Activated CD4-positive, alpha-beta T cell treated with anti-CD3 and anti-CD28 coated beads, Interleukin-2, Interleukin-4, amounts not matched to agents 100 ng/mL and 50 ng/mL, durations not matched to agents 16 hours and 8 hours (primary cell): ENCODE results near the gene PRKCSH.
A peak's percentile ranks its signal among the peaks of the same experiment; 100 is the strongest.

Experiments used
- DNase-seq: peaks from one replicate; pipeline ENCODE4 v3.0.0-alpha.2; 2020; ENCODE audit warnings: low spot score

Gene PRKCSH

GRCh38 chr19:11478167-11479089 is 43.0 kb downstream of the PRKCSH start:
- DNase-seq, result no peak

- peak; percentile 29 for DNase-seq
These were observed 43.9 kb downstream of the PRKCSH start for GRCh38 chr19:11479090-11479897.

- no peak for DNase-seq
These were observed 44.7 kb downstream of the PRKCSH start for GRCh38 chr19:11479898-11480714.

- DNase-seq, result no peak
These were observed 45.5 kb downstream of the PRKCSH start, which contains the start of gene ELAVL3 for GRCh38 chr19:11480715-11481533. ELAVL3 (minus strand) TSS chr19:11481046; CDS start chr19:11480608, 438 bp downstream.

GRCh38 chr19:11481534-11482383 is 46.3 kb downstream of the PRKCSH start:
- DNase-seq, result peak; percentile 85

- peak; percentile 92 for DNase-seq
These were observed 47.1 kb downstream of the PRKCSH start for GRCh38 chr19:11482384-11483050.

- DNase-seq, result no peak
These were observed 48.1 kb downstream of the PRKCSH start for GRCh38 chr19:11483366-11484111.

GRCh38 chr19:11485245-11485837 is 49.9 kb downstream of the PRKCSH start:
- no peak for DNase-seq

GRCh38 chr19:11486661-11487503 is 51.4 kb downstream of the PRKCSH start:
- no peak for DNase-seq

GRCh38 chr19:11489378-11489777 is 53.9 kb downstream of the PRKCSH start:
- no peak for DNase-seq

GRCh38 chr19:11494634-11495285 is 59.3 kb downstream of the PRKCSH start:
- DNase-seq, result no peak

GRCh38 chr19:11495481-11495880 is 60.0 kb downstream of the PRKCSH start:
- no peak for DNase-seq

GRCh38 chr19:11495885-11496284 is 60.5 kb downstream of the PRKCSH start:
- DNase-seq, result no peak

- DNase-seq, result peak; percentile 69
These were observed 61.1 kb downstream of the PRKCSH start for GRCh38 chr19:11496391-11497163.

- no peak for DNase-seq
These were observed 63.8 kb downstream of the PRKCSH start for GRCh38 chr19:11499220-11499726.

GRCh38 chr19:11499890-11500420 is 64.5 kb downstream of the PRKCSH start:
- DNase-seq, result no peak
